SK-N-SH (cell line): ENCODE data around the gene EXOC3. TPM values are rescaled to one million over a fixed set of nuclear protein-coding genes. Genes with fewer than 3 reads are reported as not detected.

Experiments used
- CTCF ChIA-PET: fragments of 300-600, 350-600 bp; formaldehyde crosslinking; extraction: SDS; loops from one replicate; lab custom pipeline; 2021; lab: Yijun Ruan, JAX
- POLR2A ChIA-PET: fragments of 350-600 bp; sonication (Branson Sonifier 250); formaldehyde crosslinking; extraction: SDS; loops from one replicate; lab custom pipeline; 2020; ENCODE audit warnings: antibody characterized with exemption, inconsistent platforms; lab: Yijun Ruan, JAX
- DNase-seq: peaks from one replicate; pipeline ENCODE4 v3.0.0; 2012
- H2AFZ ChIP-seq: fragments of 200-600 bp; sonication (generic); 2 replicates; pipeline ENCODE4 v1.8.1; 2016; ENCODE audit warnings: antibody characterized with exemption, mild to moderate bottlenecking, low read depth
- H3F3A ChIP-seq: fragments of 200-600 bp; sonication (generic); replicated peaks from 2 replicates; pipeline ENCODE3; 2016; ENCODE audit warnings: antibody characterized with exemption, mild to moderate bottlenecking; ENCODE audit not compliant: insufficient read depth
- H3K27ac ChIP-seq, 2 experiments: fragments of 200-500 bp in 1 of 2; fragments of 200-600 bp in 1 of 2; sonication (Bioruptor generic) in 1 of 2; sonication (generic), shearing (Covaris generic) in 1 of 2; 2 replicates each; pipeline versions ENCODE4 v1.5.1 to v1.6.1; 2014 to 2016; ENCODE audit warnings: low read depth in 2 of 2, inconsistent platforms in 1 of 2, low read length in 1 of 2, mild to moderate bottlenecking in 1 of 2, mixed read lengths in 1 of 2
- H3K27me3 ChIP-seq: fragments of 200-600 bp; sonication (generic), shearing (Covaris generic); 2 replicates; pipeline ENCODE4 v1.6.1; 2016; ENCODE audit warnings: mixed run types; ENCODE audit not compliant: insufficient read depth
- H3K36me3 ChIP-seq, 2 experiments: fragments of 200-500 bp in 1 of 2; fragments of 200-600 bp in 1 of 2; sonication (Bioruptor generic) in 1 of 2; sonication (generic) in 1 of 2; replicated peaks in 1 of 2; 2 replicates each; pipeline versions ENCODE3 to v1.5.1; 2014 to 2016; ENCODE audit warnings: low read length in 1 of 2, mild to moderate bottlenecking in 1 of 2; ENCODE audit not compliant: insufficient read depth in 2 of 2, control insufficient read depth in 1 of 2
- H3K4me1 ChIP-seq, 2 experiments: fragments of 200-500 bp in 1 of 2; fragments of 200-600 bp in 1 of 2; sonication (Bioruptor generic) in 1 of 2; sonication (generic), shearing (Covaris generic) in 1 of 2; 2 replicates each; pipeline versions ENCODE4 v1.5.1 to v1.6.1; 2014 to 2016; ENCODE audit warnings: low read depth in 1 of 2, low read length in 1 of 2, mixed run types in 1 of 2; ENCODE audit not compliant: insufficient read depth in 2 of 2, control insufficient read depth in 1 of 2
- H3K4me2 ChIP-seq: fragments of 200-600 bp; sonication (generic), shearing (Covaris generic); 2 replicates; pipeline ENCODE4 v1.6.1; 2017; ENCODE audit warnings: mixed run types
- H3K4me3 ChIP-seq, 2 experiments: fragments of 200-500 bp in 1 of 2; fragments of 200-600 bp in 1 of 2; sonication (Bioruptor generic) in 1 of 2; sonication (generic), shearing (Covaris generic) in 1 of 2; 2 replicates each; pipeline versions ENCODE4 v1.5.1 to v1.8.1; 2014 to 2016; ENCODE audit warnings: low read depth in 2 of 2, inconsistent platforms in 1 of 2, low read length in 1 of 2, mild to moderate bottlenecking in 1 of 2, mixed read lengths in 1 of 2, moderate library complexity in 1 of 2
- H3K79me2 ChIP-seq: fragments of 200-600 bp; sonication (generic); 2 replicates; pipeline ENCODE4 v1.8.1; 2017; ENCODE audit warnings: mild to moderate bottlenecking; ENCODE audit not compliant: insufficient read depth
- H3K9ac ChIP-seq: fragments of 200-600 bp; sonication (generic); 2 replicates; pipeline ENCODE4 v1.6.1; 2017; ENCODE audit warnings: mixed run types
- H3K9me2 ChIP-seq: fragments of 200-600 bp; sonication (generic); 2 replicates; pipeline ENCODE4 v1.6.1; 2017; ENCODE audit warnings: mixed run types
- H3K9me3 ChIP-seq: fragments of 200-600 bp; sonication (generic); 2 replicates; pipeline ENCODE4 v1.6.1; 2017; ENCODE audit warnings: mixed run types, mild to moderate bottlenecking, moderate library complexity
- H4K20me1 ChIP-seq: fragments of 200-600 bp; sonication (generic); 2 replicates; pipeline ENCODE4 v1.6.1; 2017; ENCODE audit warnings: mild to moderate bottlenecking, mixed run types; ENCODE audit not compliant: insufficient read depth
- CHD2 ChIP-seq: fragments of 150-350 bp; IDR thresholded peaks from 2 replicates; pipeline ENCODE4 v1.6.1; 2018; ENCODE audit warnings: low read length; ENCODE audit not compliant: partially characterized antibody
- ELF1 ChIP-seq: IDR thresholded peaks from 2 replicates; pipeline ENCODE4 v1.4.0; 2012
- FOSL2 ChIP-seq: IDR thresholded peaks from 2 replicates; pipeline ENCODE4 v1.4.0; 2012; ENCODE audit warnings: low read depth, mild to moderate bottlenecking, moderate library complexity, borderline replicate concordance
- FOXJ3 ChIP-seq: sonication (generic); formaldehyde crosslinking; IDR thresholded peaks from 2 replicates; pipeline ENCODE4 v1.5.1; 2020; ENCODE audit warnings: mild to moderate bottlenecking, missing genetic modification reagents
- FOXM1 ChIP-seq: IDR thresholded peaks from 2 replicates; pipeline ENCODE4 v1.4.0; 2012; ENCODE audit warnings: low read depth, mild to moderate bottlenecking
- MEF2A ChIP-seq: IDR thresholded peaks from 2 replicates; pipeline ENCODE4 v1.4.0; 2012; ENCODE audit warnings: low read depth, borderline replicate concordance
- MXI1 ChIP-seq: IDR thresholded peaks from 2 replicates; pipeline ENCODE4 v1.6.1; 2012; ENCODE audit warnings: mild to moderate bottlenecking, low read depth, low read length, improper control_type of control experiment
- NFIC ChIP-seq: IDR thresholded peaks from 2 replicates; pipeline ENCODE4 v1.4.0; 2012; ENCODE audit warnings: borderline replicate concordance
- NRF1 ChIP-seq: IDR thresholded peaks from 2 replicates; pipeline ENCODE4 v1.6.1; 2012; ENCODE audit warnings: low read depth, mild to moderate bottlenecking, low read length
- RAD21 ChIP-seq: IDR thresholded peaks from 2 replicates; pipeline ENCODE4 v1.6.1; 2012; ENCODE audit warnings: mild to moderate bottlenecking, low read length
- RCOR1 ChIP-seq: fragments of 150-350 bp; IDR thresholded peaks from 2 replicates; pipeline ENCODE4 v1.6.1; 2017; ENCODE audit warnings: antibody characterized with exemption, low read length
- RFX5 ChIP-seq: IDR thresholded peaks from 2 replicates; pipeline ENCODE4 v1.6.1; 2012; ENCODE audit warnings: mild to moderate bottlenecking, improper control_type of control experiment, low read length
- SIN3A ChIP-seq: IDR thresholded peaks from 2 replicates; pipeline ENCODE4 v1.6.1; 2012; ENCODE audit warnings: low read depth, mild to moderate bottlenecking, low read length, moderate library complexity, borderline replicate concordance
- SMC3 ChIP-seq: IDR thresholded peaks from 2 replicates; pipeline ENCODE4 v1.6.1; 2012; ENCODE audit warnings: low read depth, low read length, improper control_type of control experiment
- TCF12 ChIP-seq: IDR thresholded peaks from 2 replicates; pipeline ENCODE4 v1.4.0; 2012
- USF2 ChIP-seq: fragments of 150-350 bp; IDR thresholded peaks from 2 replicates; pipeline ENCODE4 v1.6.1; 2017; ENCODE audit warnings: antibody characterized with exemption, low read length, low read depth, borderline replicate concordance
- YY1 ChIP-seq: IDR thresholded peaks from 2 replicates; pipeline ENCODE4 v1.4.0; 2012; ENCODE audit warnings: low read depth, mild to moderate bottlenecking
- WGBS: methylation state at CpG from one replicate; pipeline ENCODE4 v1.1.6; 2017; ENCODE audit warnings: low lambda C conversion rate; 5-methylcytosine and 5-hydroxymethylcytosine counted together
- polyA plus RNA-seq, 3 experiments: library from polyadenylated mRNA; depleted of rRNA; stranded (reverse); fragments of >200 nt; gene quantifications; 2 replicates each; pipeline ENCODE4 v1.2.3, GENCODE V29; 2012
- TF ChIP-seq, protein P1 (sequence below): IDR thresholded peaks from 2 replicates; pipeline ENCODE4; 2012
- TF ChIP-seq, protein P2 (sequence below): IDR thresholded peaks from 2 replicates; pipeline ENCODE4 v1.4.0; 2012; ENCODE audit warnings: low read depth, borderline replicate concordance

Gene EXOC3
- polyA plus RNA-seq, 1 of the 3 experiments (the other 2 are of a cell fraction): 25.7 TPM

DNA sequence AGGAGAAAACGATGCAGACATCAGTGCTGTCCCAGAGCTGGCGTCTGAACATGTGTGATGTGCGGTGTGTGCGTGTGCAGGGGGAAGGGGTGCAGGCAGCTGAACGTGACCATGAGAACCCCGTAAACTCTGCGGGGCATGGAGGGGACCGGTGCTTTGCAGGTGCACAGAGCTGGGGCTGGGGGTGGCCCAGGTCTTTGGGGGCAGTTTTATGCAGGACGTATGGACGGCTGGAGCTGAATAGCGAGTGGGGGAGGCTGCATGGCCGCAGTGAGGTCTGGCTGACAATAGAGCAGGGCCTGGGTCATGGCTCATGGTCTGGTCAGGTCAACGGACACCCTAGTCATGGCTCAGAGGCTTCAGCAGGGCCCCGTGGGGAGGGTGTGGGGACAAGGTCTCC is 3.3 kb upstream of the EXOC3 start:
- Histone ChIP-seq H3K9me3 (no peaks in the 10 kb centered on the region), H3K27ac (no peak overlapping the region), H3K4me2 (no peak overlapping the region), H3K4me3 (no peak overlapping the region), H3F3A (no peaks in the 10 kb centered on the region), H3K79me2 (peaks cover 21% of the 10 kb centered on the region), H3K9ac (no peak overlapping the region), H3K9me2 (no peaks in the 10 kb centered on the region), H4K20me1 (no peaks in the 10 kb centered on the region), H3K4me1 (peaks cover 0 to 24% of the 10 kb centered on the region in 2 experiments; a peak in 1 of 4 replicates), H2AFZ (no peak overlapping the region), H3K36me3 (no peaks in the 10 kb centered on the region), H3K27me3 (no peaks in the 10 kb centered on the region)
- 84% methylated on average over 12 of the region's 14 CpGs for WGBS
- POLR2A ChIA-PET: no interaction called here
- TF ChIP-seq MXI1: no peak
- TF ChIP-seq, protein P1, sequence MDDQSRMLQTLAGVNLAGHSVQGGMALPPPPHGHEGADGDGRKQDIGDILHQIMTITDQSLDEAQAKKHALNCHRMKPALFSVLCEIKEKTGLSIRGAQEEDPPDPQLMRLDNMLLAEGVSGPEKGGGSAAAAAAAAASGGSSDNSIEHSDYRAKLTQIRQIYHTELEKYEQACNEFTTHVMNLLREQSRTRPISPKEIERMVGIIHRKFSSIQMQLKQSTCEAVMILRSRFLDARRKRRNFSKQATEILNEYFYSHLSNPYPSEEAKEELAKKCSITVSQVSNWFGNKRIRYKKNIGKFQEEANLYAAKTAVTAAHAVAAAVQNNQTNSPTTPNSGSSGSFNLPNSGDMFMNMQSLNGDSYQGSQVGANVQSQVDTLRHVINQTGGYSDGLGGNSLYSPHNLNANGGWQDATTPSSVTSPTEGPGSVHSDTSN: no peak
- no peak for TF ChIP-seq RFX5
- no peak for TF ChIP-seq FOSL2
- TF ChIP-seq, protein P2, sequence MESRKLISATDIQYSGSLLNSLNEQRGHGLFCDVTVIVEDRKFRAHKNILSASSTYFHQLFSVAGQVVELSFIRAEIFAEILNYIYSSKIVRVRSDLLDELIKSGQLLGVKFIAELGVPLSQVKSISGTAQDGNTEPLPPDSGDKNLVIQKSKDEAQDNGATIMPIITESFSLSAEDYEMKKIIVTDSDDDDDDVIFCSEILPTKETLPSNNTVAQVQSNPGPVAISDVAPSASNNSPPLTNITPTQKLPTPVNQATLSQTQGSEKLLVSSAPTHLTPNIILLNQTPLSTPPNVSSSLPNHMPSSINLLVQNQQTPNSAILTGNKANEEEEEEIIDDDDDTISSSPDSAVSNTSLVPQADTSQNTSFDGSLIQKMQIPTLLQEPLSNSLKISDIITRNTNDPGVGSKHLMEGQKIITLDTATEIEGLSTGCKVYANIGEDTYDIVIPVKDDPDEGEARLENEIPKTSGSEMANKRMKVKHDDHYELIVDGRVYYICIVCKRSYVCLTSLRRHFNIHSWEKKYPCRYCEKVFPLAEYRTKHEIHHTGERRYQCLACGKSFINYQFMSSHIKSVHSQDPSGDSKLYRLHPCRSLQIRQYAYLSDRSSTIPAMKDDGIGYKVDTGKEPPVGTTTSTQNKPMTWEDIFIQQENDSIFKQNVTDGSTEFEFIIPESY: no peak
- TF ChIP-seq RCOR1: no peak
- no peak for TF ChIP-seq RAD21
- no peak for TF ChIP-seq TCF12
- no peak for TF ChIP-seq USF2
- TF ChIP-seq ELF1: no peak
- TF ChIP-seq SMC3: no peak
- TF ChIP-seq NRF1: no peak
- TF ChIP-seq SIN3A: no peak
- no peak for TF ChIP-seq NFIC
- TF ChIP-seq CHD2: no peak
- no peak for TF ChIP-seq FOXJ3 (CRISPR knock-in tag)
- TF ChIP-seq FOXM1: no peak
- no peak for TF ChIP-seq YY1
- no peak for TF ChIP-seq MEF2A
- CTCF ChIA-PET: interaction anchor here (0.9 to 1.4 kb wide), 2 partner anchors 123 to 251 kb away, joined by 4 read pairs; no protein-coding TSS in a partner anchor
- no peak for DNase-seq
